ENCODE results near the gene MIA.
A peak's percentile ranks its signal among the peaks of the same experiment; 100 is the strongest.
"Not testable (repeated sequence)": the region's sequence is repeated elsewhere in the genome, so short reads cannot be mapped to it uniquely, and the experiment has no call there.

MIA gene

DNA sequence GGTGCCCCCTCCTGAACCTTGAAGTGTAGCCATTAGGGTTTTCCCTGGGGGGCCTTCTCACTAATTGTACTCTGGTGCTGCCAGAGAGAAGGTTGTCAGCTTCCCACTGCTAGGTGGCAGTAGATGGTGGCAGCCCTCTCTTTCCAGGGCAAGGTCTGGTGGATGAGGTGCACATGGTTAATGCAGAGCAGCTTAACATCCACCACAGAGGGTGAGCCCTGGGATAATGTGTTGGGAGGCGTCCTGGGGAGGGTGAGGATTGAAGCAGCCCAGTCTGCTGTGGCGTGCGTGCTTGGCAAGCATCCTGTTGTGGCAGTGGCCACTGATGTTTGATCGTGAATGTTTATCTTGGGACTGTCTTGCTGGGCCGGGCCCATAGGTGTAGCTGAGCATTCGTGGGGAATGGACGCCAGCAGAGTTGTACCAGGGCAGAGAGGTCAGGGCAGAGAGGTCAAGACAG lies 29.5 kb downstream of the MIA start:
- no peak for DNase-seq

GRCh38 chr19:40805258-40805868 lies 30.0 kb downstream of the MIA start:
- peak; percentile 38 for DNase-seq

- peak; percentile 76 for DNase-seq
These were observed 31.3 kb downstream of the MIA start for GRCh38 chr19:40806423-40807146.

DNA sequence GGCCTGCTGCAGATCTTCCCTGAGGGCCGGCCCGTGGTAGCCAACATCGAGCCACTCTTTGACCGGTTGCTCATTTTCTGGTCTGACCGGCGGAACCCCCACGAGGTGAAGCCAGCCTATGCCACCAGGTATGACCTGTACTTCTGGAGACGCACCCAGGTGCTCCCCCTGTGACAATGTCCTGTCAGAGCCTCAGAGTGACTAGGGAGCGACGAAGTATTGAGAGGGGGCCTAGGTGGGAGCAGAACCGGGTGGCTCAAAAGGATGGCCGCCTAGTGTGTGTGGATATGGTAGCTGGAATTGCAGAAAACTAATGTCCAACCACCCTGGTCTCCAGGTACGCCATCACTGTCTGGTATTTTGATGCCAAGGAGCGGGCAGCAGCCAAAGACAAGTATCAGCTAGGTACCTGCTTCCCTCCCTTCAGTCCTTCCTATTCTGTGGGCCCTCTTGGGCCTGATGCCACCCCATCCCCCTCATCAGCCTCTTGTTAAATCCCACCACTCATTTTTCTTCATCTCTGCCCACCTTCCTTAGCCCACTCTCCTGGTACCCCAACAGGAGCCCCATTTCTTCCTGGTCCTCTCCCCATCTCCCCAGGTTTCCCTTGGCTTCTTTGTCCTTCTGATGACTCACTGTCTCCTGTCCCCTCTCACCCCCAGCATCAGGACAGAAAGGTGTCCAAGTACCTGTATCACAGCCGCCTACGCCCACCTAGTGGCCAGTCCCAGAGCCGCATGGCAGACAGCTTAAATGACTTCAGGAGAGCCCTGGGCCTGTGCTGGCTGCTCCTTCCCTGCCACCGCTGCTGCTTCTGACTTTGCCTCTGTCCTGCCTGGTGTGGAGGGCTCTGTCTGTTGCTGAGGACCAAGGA lies 32.1 kb downstream of the MIA start:
- no peak for DNase-seq

DNA sequence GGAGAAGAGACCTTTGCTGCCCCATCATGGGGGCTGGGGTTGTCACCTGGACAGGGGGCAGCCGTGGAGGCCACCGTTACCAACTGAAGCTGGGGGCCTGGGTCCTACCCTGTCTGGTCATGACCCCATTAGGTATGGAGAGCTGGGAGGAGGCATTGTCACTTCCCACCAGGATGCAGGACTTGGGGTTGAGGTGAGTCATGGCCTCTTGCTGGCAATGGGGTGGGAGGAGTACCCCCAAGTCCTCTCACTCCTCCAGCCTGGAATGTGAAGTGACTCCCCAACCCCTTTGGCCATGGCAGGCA lies 32.7 kb downstream of the MIA start:
- no peak for DNase-seq

- no peak for DNase-seq
These were observed 33.2 kb downstream of the MIA start for GRCh38 chr19:40808497-40808896.

DNA sequence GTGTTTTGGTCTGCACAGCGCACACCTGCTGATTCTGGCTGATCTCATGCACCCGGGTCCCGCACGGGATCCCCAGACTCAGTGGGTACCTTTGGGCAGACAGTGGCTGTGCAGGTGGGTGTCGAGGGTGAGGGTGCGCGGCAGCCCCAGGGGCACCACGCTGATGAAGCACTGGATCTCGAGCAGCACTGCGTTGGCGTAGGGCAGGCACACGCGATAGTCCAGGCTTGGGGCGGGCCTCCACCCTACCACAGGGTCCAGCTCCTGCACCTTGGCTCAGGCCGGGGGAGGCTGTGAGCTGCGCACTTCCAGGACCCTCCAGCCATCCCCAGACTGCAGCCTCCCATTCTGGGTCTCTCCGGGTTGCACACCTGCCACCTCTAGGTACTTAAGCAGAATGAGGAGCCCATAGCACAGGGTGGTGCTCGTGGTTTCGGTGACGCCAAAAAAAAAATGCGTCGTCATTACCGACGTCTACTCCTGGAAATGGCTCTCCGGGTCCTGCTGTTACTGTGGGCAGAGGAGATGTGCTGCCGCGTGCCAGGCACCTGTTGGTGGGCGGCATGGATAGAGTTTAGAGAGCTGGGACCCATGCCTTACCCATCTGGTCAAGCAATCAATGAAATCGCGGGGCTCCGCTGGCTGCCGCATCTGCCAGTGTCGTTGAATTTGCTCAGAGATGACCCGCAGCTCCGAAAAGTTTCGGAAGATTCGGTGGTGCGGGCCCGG lies 34.2 kb downstream of the MIA start:
- no peak for DNase-seq

DNA sequence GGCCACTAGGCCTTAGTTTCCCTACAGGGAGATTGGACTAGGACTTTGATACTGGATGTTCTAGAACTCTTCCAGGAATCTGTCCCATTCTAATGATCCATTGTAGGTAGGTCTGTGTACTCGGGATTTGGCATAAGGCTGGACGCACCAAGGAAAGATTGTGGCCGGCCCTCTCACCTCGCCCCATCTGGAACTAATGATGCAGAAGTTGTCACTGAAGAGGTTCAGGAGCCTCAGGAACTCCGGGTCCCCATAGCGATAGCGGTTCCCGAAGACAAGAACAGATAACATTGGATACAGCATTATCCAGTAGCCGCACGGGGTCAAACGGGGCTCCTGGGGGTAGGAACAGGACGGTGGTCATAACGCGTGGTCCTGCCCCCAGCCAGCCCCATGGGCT lies 34.8 kb downstream of the MIA start:
- DNase-seq, result no peak

GRCh38 chr19:40810649-40811408 lies 35.5 kb downstream of the MIA start:
- DNase-seq, result peak; percentile 48

DNA sequence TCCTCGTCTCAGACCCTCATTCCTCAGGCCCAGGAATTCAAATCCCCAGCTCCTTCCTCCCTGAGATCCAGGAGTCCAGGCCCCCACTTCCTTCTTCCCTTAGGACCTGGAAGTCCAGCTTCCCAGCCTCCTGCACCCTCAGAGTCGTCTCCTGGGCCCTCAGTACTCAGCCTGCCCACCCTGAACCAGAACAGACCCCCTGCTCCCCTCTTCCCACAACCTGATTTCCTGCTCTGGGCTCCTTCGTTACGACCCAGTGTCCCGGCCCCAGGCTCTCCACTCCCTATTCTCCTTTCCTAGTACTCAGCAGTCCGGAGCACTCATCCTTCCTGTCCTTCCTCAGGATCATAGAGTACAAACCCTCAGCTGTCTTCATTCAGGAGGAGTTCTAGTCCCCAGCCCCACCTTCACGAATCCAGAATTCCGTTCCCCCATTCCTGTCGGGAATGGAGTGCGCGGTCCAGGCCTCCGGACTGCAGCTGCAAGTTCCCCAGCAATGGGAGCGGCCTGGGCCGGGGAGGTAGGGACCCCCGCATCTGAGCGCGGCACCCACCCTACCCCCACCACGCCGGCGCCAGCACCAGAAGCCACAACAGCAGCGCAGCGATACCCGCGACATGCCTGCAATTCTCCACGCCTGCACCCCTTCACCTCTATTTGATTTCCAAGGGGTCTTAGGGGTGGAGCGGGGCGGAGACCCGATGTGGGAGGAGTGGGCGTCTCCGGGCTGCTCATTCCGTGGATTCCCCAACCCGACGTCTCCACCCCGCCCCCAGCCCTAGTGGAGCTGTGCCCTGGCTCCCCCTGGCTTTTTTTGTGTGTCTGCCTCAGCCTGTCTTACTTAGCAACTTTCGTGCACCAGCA lies 36.4 kb downstream of the MIA start:
- DNase-seq, result no peak

- DNase-seq, result not testable (repeated sequence)
These were observed 37.2 kb downstream of the MIA start for GRCh38 chr19:40812571-40812970.

DNA sequence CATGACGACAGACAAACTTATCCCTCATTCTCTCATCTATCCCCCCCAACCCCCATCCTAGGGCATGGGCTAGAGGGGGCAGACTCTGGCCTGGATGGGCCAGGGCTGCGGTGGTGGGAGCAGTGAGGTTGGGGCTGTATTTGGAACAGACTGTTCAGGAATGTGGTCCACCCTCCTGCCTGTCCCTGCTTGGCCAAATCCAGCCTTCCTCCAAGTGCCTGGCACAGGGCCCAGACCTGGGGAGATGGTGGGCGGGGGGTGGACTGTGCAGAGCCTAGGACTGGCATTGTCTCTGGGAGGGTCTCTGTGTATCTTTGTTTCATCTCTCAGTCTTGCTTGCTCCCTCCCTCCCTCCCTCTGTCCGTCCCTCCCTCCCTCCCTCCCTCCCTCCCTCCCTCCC lies 37.9 kb downstream of the MIA start:
- no peak for DNase-seq

GRCh38 chr19:40815223-40815622 lies 39.9 kb downstream of the MIA start:
- no peak for DNase-seq

GRCh38 chr19:40818480-40819399 lies 43.4 kb downstream of the MIA start:
- DNase-seq, result peak; percentile 80

DNA sequence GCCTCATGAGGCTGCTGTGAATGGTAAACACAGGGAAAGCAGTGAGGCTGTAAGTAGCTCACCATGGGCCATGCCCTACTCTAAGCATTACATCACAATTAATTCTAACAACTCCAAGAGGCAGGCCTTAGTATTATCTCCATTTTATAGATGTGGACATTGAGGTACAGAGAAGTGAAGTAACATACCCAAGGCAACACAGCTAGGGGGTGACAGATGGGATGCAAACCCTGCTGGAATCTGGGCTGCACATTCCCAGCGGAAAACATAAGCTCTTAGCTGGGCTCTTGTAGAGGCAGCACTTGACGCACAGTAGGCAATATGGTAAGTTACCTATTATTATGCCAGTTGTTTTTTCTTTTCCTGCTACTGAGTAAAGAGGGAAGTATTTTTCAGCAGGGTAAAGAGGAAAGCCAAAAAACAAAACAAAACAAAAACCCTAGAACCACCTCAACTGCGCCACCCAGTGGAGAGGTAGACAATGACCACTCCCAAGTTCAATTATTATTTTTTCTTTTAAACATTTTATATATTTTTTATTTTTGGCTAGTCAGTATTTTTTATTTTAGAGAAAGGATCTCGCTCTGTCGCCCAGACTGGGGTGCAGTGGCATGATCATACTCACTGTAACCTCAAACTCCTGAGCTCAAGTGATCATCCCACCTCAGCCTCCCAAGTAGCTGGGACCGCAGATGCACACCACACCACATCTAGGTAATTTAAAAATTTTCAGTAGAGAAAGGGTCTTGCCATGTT lies 44.3 kb downstream of the MIA start:
- peak; percentile 67 for DNase-seq

GRCh38 chr19:40822161-40822560 lies 46.8 kb downstream of the MIA start:
- no peak for DNase-seq

GRCh38 chr19:40822704-40823553 lies 47.6 kb downstream of the MIA start:
- not testable (repeated sequence) for DNase-seq

- not testable (repeated sequence) for DNase-seq
These were observed 49.6 kb downstream of the MIA start for GRCh38 chr19:40824916-40825315.
